ENCODE measurements around the gene BEAN1.
"Not testable (repeated sequence)": the region's sequence is repeated elsewhere in the genome, so short reads cannot be mapped to it uniquely, and the experiment has no call there.

BEAN1 gene

GRCh38 chr16:66441586-66442375 is 14.7 kb downstream of the BEAN1 start:
- DNase-seq = no peak

DNA sequence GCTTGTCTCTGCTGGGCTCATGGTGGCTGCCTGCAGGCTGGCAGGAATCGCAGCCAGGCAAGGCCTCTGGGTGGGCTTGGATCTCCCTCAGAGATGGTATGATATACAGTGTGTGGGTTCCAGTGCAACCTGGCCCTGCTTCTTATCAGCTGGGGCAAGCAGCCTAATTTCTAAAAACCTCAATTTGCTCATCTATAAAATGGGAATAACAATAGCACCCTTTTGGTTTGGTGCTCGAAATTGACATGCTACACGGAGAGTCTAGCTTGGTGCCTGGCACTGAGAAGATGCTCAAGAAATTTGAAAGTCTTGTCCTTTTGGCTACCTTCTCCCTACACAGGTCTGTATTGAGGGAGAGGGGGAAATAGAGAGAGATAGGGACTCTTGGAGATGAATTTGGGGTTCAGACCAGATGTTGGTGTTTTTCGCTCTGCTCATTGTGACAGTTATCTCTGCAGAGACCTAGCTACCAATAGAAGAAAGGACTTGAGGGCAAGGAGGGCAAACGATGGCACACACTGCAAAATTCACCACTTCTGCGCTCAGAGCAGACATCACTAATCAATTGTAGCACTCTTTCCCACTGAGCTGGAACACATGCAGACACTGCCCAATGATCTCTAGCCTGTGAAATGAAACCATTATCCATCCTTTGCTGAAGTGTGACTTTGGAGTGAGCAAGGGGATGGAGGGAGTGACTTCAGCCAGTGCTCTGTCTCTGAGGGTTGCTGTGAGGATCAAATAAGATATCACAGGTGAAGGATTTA is 15.6 kb downstream of the BEAN1 start:
- DNase-seq = no peak

DNA sequence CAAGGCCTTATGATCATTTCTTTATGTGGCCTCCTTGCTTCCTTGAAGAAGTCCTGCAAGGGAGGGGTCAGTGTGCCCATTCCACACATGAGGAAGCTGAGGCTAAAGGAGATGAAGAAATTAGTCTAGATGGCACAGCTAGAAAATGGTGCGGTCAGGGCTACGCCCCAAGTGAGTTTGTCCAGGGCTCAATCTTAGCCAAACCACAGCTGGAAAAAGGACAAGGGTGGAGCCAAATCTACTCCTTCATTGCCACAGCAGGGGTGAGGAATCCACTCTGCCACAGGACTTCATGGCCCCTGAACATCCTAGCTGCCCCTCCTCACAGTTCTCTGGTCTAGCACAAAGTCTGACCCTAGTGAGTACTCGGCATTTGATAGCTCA is 16.2 kb downstream of the BEAN1 start:
- DNase-seq = no peak

DNA sequence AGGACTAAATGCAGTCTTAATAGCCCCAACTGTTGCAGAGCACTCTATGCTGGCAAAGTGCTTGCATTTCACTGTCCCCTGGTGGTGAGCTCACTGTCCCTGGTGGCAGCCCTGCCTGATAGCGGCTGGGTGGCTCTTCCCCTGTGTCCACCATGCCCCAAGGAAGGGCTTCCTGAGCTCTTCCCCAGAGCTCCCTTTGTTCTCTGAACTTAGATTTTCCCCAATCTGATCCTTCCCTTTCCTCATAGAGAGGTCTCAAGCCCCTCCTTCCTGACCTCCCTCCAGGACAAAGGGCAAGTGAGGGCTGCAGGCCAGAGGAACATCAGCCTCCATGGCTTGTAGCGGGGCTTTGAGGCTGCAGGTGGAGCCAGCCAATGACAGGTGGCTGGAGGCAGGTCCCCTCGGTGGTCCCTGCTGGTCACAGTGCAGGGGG is 17.0 kb downstream of the BEAN1 start:
- no peak for DNase-seq

DNA sequence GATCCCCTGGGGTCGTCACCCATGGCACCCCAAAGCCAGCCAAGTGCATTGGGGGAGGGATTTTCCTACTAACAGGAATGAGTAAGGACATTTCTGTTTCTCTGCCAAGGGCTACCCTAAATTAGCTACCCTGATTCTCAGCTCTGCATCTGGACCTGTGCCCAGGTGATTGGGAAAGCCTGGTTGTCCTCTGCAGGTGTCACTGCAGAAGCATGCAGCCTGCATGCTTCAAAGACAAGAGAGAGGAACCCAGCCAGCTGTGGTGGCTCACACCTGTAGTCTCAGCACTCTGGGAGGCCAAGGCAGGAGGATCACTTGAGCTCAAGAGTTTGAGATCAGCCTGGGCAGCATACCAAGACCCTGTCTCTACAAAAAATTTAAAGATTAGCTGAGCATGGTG is 19.6 kb downstream of the BEAN1 start:
- DNase-seq = no peak

GRCh38 chr16:66447491-66447890 is 20.4 kb downstream of the BEAN1 start:
- DNase-seq = no peak

GRCh38 chr16:66451548-66451947 is 24.5 kb downstream of the BEAN1 start:
- no peak for DNase-seq

DNA sequence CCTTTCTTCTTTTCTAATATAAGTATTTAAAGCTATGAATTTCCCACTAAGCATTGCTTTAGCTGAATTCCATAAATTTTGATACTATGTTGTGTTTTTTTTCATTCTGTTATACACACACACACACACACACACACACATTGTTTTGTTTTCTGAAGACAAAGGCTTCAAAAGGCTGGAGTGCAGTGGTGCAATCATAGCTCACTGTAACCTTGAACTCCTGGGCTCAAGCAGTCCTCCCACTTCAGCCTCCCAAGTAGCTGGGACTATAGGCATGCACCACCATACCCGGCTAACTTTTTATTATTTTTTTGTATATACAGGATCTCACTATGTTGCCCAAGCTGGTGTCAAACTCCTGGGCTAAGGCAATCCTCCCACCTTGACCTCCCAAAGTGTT is 26.1 kb downstream of the BEAN1 start:
- DNase-seq = not testable (repeated sequence)

DNA sequence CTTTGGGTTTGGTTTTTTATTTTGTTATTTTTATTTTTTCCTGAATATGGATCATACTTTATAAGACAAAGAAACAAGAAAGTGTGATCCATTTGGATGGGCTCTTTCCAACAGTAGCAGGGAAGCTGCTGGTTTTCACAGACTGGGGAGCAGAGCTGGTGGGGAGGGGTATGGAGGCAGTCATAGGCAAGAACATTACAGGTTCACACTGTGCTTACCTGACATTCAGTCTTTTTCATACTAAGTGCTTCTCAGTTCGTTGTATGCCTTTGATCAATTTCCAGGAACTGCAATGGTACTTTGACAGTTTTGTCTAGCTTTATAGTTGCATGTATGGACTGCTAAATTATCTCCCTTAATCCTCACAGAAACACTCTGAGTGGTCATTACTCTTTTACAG is 27.7 kb downstream of the BEAN1 start:
- DNase-seq = no peak

- no peak for DNase-seq
These were observed 28.9 kb downstream of the BEAN1 start for GRCh38 chr16:66455970-66456369.

DNA sequence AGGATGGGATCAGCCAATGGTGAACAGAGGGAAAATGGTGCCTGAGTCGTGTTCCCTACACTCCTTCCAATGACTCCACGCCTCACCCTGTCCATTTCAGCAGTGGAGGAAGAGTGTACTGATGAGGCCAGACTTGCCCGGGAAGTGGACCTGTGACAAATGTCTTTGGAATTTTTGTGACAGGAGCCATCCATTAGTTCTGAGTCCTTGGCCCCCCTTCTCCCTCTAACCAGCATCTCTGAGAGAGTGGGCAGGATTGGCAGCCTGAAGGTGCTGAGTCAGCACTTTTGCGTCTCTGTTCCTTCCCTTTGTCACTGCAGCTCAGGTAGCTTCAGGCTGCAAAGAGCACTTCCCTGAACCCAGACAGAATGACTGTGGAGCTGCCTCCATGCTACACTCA is 30.8 kb downstream of the BEAN1 start:
- no peak for DNase-seq

DNA sequence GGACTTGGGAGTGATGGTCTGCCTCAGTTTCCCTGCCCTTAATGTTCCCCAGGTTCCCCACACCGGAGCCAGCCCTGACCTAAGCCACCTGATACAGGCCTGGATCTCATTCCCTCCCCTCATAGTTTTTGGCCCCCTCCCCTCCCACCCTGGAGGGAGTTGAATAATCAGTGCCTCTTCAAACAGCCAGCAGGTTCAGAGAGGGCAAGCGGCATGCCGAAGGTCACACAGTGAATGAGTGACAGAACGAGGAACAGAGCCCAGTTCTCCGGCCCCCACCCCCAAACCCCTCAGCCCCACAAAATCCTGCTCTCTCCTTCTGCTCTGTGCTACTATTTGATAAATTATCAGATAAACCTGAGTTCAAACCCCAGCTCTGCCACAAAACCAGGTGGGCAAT is 31.2 kb downstream of the BEAN1 start:
- no peak for DNase-seq

DNA sequence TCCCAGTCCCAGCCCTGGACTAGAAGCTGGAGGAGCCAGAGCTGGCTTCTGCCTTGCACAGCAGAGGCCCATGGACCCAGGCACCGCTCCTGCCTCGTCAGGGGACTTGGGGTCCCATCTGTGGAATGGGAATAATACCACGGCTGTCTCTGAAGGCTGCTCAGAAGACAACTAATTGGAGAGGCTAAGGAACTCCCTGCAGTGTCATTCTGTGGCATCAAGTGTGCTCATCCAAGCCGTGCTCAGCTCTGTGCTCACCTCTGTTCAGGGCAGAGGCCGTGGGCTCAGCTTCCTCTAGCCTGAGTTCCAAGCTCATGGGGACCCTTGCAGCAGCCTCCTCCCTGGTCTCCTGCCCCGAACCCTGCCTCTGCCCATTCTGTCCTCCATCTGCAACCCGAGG is 31.8 kb downstream of the BEAN1 start:
- DNase-seq = no peak

GRCh38 chr16:66459878-66460277 is 32.8 kb downstream of the BEAN1 start:
- DNase-seq = no peak

- DNase-seq = no peak
These were observed 33.6 kb downstream of the BEAN1 start for GRCh38 chr16:66460703-66461102.

- DNase-seq = no peak
These were observed 35.8 kb downstream of the BEAN1 start for GRCh38 chr16:66462912-66463311.

- not testable (repeated sequence) for DNase-seq
These were observed 38.9 kb downstream of the BEAN1 start for GRCh38 chr16:66465946-66466345.

- not testable (repeated sequence) for DNase-seq
These were observed 39.5 kb downstream of the BEAN1 start for GRCh38 chr16:66466636-66467035.

DNA sequence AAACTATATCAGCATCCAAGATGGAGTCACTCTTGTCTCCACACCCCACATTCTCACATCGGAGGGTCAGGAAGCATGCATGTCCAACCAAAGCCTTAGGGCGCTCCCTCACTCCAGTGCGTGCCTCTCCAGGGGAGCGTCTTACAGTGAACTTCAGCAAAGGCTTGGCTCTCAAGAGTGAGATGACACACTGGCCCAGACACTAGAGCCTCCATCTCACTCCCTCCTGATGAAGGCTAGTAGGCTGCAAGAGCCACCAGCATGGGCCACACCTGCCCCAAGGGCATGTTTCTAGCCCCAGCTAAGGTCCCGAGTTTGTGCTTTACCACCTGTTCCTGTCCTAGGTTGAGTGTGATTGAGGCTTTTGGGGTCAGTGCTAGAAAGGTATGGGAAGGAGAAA is 40.5 kb downstream of the BEAN1 start:
- no peak for DNase-seq

DNA sequence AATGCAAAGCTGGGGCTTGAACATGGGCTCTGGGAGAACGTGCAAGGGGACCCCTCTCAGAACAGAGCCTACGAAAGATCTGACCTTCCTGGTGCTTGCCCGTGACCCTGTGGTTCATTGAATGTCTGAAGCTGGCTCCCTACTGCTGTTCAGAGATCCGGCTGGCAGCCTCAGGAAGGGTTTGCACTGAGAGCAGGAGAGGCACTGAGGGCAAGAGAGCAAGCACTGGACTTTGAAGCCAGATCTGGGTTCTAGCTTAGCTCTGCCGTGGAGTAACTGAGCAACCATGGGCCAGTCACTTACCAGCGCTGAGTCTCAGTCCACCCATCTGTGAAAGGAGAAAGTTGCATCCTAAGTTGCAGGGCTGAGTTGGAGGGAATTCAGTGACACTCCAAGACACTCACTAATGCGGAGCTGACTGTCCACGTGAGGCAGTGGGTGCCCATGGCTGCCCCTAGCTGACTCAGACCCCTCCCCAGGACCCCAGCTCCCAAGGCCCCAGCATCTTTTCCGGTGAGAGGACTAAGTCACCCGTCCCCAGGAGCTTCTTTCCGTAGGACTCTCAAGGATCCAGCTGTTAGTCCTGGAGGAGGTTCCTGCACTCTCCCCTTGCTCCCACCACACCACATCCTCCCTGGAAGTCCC is 41.3 kb downstream of the BEAN1 start:
- DNase-seq = no peak

DNA sequence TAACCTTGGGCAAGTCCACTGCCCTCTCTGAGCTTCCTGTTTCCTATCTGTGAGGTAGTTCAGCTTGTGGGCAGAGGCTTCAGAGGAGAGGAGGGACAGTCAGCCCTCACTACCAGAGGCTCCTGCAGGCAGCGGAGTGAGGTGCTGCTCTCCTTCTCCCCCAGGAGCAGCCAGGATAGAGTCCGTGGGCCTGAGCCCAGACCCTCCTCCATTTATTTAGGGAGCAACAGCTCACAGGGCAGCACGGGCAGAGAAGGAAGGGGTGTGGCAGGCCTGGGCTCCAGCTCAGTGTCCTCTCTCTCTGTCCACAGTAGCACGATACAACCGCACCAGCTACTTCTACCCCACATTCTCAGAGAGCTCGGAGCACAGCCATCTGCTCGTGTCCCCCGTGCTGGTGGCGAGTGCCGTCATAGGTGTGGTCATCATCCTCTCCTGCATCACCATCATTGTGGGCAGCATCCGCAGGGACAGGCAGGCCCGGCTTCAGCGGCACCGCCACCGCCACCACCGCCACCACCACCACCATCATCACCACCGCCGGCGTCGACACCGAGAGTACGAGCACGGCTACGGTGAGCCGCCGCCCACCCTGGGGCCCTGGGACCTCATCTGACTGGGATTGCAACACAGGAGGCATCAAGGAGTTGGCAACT is 42.3 kb downstream of the BEAN1 start:
- DNase-seq = no peak

GRCh38 chr16:66469947-66470546 is 43.0 kb downstream of the BEAN1 start:
- DNase-seq = no peak

GRCh38 chr16:66470556-66470955 is 43.5 kb downstream of the BEAN1 start:
- no peak for DNase-seq

All from T-helper 2 cell (primary cell).